NCI-H526 (cell line): ENCODE results near the gene POLRMT.

Experiments
- DNase-seq, 2 experiments: peaks; one replicate each; lab custom pipeline; 2025; lab: John Stamatoyannopoulos, UW

The POLRMT gene

DNA sequence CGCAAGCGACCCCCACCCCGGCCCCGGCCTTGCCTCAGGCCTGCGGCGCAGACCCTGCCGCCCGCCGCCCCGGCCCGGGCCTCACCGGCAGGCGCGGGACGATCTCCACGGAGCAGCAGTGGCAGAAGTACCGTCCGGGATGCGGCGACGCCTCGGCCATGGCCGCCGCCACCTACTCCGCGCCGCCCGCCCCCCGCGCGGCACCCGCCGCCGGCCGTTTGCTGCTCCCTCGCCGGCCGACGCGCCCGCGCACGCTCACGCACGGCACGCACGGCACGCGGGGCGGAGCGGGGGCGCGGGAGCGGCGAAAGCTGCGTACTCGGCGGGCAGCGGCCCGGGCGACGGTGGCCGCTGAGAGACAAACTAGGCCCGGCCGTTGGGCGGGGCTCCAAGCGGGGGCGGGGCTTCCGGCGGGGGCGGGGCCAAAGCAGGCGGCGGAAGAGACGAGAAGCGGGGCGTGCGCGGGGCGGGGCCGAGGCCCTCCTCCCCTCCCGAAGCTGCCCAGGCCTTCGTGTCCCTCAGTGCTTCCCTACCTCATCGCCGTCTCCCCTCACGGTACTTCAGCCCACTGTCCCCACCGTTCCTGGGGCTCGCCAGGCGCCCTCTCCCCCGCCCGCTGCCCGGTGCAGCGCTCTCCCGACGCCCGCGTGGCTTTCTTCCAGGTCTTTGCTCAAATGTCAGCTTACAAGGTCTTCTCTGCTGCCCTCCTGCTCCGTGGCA is 29.8 kb upstream of the POLRMT start, which contains the start of gene RNF126:
Gene RNF126, minus strand, starts transcription at position 253 of the 720 bp plus-strand sequence. Its CDS starts 93 bp downstream, at position 160.
- DNase-seq, result peak in 1 of 2 experiments; percentile 84

DNA sequence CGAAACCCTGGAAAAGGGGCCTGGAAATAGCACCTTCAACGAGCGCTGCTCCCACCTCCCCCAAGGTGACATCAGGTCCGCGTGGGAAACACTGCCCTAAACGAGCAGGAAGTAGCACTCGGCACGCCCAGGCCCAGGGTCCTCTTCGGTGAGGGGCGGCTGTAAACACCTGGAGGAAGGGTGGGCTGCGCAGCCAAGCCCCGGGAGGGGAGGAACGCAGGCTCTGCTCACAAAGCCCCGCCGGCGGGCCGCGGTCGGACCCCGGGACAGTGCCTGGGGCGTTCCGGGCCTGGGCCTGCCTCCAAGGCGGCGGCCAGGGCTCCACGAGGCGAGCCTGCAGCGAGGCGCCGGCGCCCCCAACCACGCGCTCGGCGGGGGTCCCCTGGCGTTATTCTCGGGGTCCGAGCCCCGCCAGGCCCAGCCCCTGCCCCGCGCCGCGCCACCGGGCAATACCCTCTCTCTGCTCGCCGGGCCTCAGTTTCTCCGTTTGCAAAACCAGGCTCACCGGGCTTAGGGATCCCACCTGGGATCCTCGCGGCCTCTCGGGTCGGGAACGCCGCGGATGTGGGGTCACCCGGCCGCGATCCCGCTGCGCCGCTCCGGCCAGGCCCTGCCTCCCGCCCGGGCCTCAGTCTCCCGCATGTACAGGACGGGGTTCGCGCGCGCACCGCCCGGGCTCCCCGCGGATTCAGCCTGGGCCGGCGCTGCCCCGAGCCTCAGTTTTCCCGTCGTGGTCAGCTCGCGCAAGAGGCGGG is 29.0 kb upstream of the POLRMT start:
- DNase-seq, result peak in 1 of 2 experiments; percentile 28

DNA sequence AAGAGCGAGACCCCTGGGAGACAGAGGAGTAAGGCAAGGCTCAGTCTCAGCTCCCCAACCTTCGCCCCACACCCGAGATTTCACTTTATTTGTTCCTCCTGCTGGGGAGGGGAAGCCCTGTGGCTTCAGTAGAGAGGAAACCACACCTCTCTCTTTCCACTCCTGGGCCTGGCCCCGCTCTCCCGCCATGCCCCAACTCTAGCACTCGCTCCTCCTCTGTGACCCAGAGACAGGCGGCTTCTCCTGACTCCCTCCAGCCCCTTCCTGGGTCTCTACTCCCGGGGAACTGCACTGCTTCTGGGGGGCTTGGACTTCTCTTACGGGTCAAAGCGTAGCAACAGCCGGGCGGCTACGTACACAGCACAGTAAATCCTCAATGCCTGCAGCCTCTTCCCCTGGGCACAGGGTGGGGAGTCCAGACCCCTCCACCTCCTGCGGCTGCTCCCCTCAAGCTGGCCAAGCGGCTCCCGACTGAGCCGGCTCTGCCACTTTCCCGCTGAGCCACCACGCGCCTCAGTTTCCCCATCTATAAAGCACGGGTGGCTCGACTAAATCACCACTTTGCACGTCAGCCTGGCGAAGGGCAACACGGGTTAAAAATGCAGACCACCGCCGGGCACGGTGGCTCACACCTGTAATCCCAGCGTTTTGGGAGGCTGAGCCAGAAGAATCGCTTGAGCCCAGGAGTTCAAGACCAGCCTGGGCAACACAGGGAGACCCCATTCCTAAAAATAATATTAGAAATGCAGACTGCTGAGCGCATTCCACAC is 28.3 kb upstream of the POLRMT start:
- DNase-seq, result no peak

GRCh38 chr19:660793-661426 is 27.6 kb upstream of the POLRMT start:
- DNase-seq, result no peak

DNA sequence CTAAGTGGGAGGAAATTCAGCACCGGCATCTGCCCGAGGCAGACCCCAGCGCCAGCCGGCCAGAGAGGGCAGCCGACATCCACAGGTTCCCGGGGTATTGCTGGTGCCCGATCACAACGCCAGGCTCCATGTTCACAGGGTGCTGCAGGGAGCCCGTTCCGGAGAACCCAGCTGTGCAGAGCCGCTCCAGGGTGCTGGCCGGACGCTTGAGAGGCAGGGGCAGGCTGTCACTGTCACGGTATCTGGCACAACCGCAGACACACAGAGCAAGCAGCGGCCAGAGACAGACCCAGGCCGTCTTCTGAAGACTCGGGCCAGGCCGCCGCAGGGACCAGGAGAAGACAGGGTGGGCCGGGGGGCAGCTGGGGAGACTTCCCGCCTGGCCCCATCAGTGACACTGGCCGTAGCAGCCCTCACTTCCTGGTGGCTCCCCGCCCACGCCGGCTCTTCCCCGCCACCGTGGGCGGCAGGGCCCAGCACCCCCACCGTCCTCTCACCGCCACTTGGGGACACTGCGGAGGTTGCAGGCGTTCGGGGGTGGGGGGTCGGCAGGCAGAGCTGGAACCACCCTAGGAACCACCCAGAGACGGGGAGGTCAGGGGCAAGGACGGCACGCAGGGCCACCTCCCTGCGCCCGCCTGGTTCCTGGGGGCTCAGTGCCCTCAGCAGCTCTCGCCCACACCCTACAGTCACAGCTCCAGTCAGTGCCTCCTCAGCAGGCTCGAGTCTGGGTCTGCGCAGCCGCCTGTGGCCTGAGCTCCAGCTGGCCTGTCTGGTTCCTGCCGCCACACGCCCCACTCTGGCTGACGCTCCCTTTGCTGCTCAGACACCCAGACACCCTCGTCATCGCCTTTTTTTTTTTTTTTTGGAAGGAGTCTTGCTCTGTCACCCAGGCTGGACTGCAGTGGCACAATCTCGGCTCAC is 25.8 kb upstream of the POLRMT start:
- DNase-seq, result no peak

- no peak for DNase-seq
Observed at GRCh38 chr19:658059-658839, 24.9 kb upstream of the POLRMT start.

DNA sequence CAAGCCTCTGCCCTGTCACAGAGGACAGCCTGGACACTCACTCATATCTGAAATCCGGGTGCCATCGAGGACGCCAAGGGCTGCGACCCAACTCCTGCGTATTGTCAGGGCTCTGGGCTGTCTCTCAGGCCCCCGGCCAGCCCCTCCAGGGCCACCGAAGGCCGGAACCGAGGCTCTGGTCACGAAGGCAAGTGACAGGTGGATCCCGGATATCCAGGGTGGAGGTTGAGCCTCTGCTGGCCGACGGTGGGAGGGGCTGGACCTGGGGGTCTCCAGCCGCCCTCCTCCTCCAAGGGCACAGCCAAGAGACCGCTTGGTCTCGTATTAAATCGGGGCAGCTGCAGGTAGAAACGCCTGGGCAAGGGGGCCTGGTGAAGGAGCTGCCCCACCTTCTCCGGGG is 24.3 kb upstream of the POLRMT start:
- DNase-seq, result no peak

DNA sequence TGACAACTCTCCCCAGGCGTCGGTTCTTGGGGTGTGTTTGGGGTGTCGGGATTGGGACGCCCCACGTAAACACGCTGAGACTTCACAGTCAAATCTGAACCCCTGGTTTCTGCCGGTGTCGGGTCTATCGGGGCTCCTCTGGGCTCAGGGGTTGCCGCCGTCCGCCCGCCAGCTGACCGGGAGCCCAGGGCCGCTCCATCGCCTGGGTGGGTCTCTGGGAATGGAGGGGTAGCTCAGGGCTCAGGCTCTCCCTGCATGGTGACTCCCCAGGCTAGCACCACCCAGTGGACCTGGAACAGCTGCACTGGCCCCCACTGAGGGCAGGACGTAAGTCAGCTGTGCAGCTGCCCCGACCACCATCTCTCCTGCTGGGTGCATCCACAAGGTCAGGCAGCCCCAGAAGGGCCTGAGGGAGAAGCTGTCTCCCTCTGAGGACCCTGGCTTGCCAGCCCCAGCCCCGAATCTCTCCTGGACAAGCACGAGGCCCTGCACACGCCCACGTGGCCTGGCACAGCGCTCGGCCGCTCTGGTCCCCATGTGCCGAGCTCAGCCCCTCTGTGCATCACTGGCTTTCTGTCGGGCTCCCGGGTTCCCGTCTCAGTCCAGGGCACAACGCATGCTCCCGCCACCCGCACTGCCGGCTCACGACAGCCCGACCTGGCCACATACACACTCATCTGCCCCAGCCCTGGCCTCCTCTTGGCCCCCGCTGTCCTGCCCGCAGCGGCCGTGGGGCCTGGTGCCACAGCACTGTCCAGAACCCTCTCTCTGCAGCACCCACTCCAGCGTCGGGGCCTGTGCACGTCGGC is 23.6 kb upstream of the POLRMT start:
- DNase-seq, result no peak

GRCh38 chr19:655691-656090 is 22.4 kb upstream of the POLRMT start:
- DNase-seq, result no peak

DNA sequence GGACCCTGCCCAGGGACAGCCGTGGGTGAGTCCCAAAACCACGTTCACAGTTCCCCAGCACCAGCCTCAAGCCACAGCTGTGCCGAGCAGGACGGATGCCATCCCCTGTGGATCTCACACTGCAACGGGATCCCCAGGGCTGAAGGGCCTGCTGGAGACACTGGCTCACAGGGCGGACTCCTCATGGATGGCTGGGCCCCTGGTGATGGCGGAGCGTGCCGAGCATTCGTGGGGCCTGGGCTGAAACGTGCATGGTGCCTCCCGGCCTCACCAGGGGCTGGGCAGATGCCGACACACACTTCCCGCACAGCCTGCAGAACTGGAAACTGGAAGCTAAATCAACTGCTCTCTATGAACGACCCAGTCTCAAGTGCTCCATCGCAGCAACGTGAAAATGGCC is 20.1 kb upstream of the POLRMT start:
- no peak for DNase-seq

DNA sequence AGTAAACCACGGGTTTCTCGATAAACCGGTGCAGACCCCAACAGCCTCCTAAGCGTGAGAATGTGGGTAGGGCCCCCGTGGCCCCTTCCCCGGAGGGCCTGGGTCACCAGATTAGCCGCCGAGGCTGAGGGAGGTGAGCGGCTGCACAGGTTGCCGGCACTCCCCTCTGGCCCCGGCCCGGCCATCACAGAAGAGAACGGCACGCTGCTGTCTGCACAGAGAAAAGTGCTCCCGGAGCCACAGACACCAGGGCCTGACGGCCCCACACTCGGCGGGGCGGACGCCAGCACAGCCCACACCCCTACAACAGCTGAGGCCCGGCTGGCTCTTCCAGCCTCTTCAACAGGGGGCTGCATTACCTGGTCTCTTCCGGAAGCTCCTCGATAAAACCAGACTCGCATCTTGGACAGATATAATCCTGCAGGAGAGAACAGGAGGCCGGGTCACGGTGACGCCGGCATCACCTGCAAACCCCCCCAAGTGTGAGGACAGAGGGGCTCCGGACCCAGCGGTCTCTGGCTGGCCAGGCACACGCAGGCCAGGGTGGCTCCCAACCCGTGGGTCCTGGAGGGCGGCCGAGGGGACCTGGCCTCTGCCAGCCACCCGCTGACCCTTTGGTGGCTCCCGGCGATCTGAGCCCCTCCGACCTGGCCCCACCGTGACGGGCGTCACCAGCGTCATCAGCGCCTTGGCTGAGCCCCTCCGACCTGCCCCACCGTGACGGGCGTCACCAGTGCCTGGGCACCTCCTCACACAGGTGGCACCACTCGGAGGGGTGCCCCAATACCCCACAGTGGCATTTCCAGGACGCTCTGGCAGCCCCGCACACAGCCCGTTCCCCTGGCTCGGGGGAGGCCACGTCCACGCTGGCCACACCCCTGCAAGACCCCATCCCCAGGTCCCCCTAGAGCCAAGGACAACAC is 19.4 kb upstream of the POLRMT start:
- DNase-seq, result no peak

- DNase-seq, result no peak
Observed at GRCh38 chr19:651991-652390, 18.7 kb upstream of the POLRMT start.

DNA sequence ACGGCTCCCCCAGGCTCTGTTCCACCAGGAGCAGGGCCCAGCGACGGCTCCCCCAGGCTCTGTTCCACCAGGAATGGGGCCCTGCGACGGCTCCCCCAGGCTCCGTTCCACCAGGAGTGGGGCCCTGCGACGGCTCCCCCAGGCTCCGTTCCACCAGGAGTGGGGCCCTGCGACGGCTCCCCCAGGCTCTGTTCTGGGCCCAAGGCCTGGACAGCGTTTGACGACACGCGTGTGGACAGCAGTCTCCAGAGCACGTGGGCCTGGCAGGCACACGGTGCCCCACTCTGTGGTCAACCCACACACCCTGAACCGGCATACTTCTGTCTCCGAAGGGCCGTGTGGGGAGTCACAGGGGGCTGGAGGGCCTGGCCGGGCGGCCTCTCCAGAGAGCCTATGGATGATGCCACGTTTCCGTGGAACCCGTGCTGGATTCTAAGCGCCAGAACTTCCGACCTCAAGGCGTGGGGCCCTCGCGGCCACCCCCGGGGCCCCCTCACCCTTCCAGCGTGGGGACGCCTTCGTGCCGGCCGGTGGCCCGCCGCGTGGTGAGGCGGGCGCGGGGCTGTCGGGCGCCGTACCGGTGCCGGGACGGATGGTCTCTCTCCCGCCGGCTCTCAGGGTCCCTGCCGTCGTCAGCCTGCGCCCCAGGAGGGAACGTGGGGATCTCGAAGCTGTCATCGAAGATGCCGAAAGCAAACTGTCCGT is 17.9 kb upstream of the POLRMT start:
- no peak for DNase-seq

DNA sequence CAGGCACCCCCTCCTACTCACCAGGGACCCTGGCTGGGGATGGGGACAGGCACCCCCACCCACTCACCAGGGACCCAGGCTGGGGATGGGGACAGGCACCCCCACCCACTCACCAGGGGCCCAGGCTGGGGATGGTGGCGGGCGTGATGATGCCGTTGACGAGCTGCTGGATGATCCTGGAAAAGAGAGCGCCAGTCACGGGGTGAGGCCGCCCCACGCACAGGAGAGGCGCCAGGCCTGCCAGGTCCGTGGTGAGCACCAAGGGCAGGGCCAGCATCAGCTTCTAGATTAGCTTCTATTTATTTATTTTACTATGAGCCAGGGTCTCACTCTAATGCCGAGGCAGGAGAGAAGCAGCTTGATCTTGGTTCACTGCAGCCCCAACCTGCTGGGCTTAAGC is 16.8 kb upstream of the POLRMT start:
- DNase-seq, result no peak

GRCh38 chr19:648904-649801 is 15.8 kb upstream of the POLRMT start:
- no peak for DNase-seq

GRCh38 chr19:648305-648704 is 15.0 kb upstream of the POLRMT start:
- no peak for DNase-seq
